Effector memory CD4-positive, alpha-beta T cell (primary cell): ENCODE results near the gene DCXR.

ENCODE experiments used
- DNase-seq, 3 donors: peaks; one replicate each; pipeline ENCODE4 v3.0.0-alpha.2; 2020
- H3K27ac ChIP-seq: 2 replicates; pipeline ENCODE4 v1.7.0; 2013; ENCODE audit warnings: mild to moderate bottlenecking, low read length, moderate library complexity; ENCODE audit not compliant: insufficient read depth, poor library complexity, severe bottlenecking
- H3K27me3 ChIP-seq: replicated peaks from 2 replicates; pipeline ENCODE4 v1.7.0; 2013; ENCODE audit warnings: mild to moderate bottlenecking, low read length; ENCODE audit not compliant: insufficient read depth, control insufficient read depth, poor library complexity, severe bottlenecking
- H3K36me3 ChIP-seq: 2 replicates; pipeline ENCODE4 v1.7.0; 2013; ENCODE audit warnings: mild to moderate bottlenecking, low read length, moderate library complexity; ENCODE audit not compliant: control insufficient read depth, insufficient read depth
- H3K4me1 ChIP-seq: 2 replicates; pipeline ENCODE4 v1.7.0; 2013; ENCODE audit warnings: low read length, mild to moderate bottlenecking; ENCODE audit not compliant: control insufficient read depth, insufficient read depth, poor library complexity, severe bottlenecking
- H3K4me3 ChIP-seq: 2 replicates; pipeline ENCODE4 v1.7.0; 2013; ENCODE audit warnings: low read length, low read depth, mild to moderate bottlenecking; ENCODE audit not compliant: insufficient read depth, poor library complexity, severe bottlenecking
- H3K9me3 ChIP-seq: 2 replicates; pipeline ENCODE4 v1.7.0; 2013; ENCODE audit warnings: mild to moderate bottlenecking, low read length, moderate library complexity; ENCODE audit not compliant: control insufficient read depth

DCXR gene

DNA sequence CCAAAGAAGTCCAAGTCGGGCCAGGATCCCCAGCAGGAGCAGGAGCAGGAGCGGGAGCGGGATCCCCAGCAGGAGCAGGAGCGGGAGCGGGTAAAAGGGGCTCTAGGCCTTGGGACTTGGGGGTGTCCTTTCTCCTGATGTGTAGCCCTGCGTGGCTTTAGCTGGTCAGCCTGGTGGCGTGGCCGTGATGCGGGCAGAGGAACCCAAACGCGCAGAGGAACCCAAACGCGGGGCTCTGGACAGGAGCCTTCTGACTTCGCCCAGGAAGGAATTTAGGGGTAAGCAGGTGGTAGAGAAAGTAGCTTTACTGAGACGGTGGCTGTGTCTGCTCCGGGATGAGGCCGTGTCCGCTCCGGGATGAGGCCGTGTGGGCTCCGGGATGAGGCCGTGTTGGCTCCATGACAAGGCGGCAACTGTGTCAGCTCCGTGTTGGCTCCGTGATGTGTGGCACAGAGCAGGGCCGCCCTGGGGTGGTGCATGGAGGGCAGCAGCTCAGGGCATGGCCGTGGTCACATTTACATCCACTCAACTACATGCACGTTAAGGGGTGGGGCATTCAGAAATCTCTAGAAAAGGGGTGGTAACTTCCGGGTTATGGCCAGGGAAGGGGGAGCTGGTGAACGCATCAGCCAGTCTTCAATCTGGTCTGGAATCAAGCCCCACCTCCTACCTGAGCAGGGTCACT, 40.6 kb downstream of the DCXR start:
- H3K9me3 ChIP-seq: no peaks in the 10 kb centered on the region
- DNase-seq: no peak
- peaks cover 9% of the 10 kb centered on the region for H3K36me3 ChIP-seq
- H3K27ac ChIP-seq: no peak overlapping the region
- no peaks in the 10 kb centered on the region for H3K4me1 ChIP-seq
- H3K4me3 ChIP-seq: no peak overlapping the region
- H3K27me3 ChIP-seq: no peaks in the 10 kb centered on the region

DNA sequence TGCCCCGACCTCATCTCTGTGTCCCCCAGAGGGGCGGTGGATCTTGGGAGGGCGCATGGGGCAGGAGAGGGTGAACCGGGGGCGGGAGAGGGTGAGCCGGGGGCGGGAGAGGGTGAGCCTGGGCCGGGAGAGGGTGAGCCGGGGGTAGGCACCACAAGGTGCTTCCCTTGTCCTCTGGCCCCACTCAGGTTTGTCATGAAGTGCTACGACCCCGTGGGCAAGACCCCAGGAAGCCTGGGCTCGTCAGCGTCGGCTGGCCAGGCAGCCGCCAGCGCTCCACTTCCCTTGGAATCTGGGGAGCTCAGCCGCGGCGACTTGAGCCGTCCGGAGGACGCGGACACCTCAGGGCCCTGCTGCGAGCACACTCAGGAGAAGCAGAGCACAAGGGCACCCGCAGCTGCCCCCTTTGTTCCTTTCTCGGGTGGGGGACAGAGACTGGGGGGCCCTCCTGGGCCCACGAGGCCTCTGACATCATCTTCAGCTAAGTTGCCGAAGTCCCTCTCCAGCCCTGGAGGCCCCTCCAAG, 41.2 kb downstream of the DCXR start:
- no peak for DNase-seq
- Histone ChIP-seq H3K36me3 (peaks cover 9% of the 10 kb centered on the region), H3K4me1 (no peaks in the 10 kb centered on the region), H3K4me3 (no peak overlapping the region), H3K27me3 (no peaks in the 10 kb centered on the region), H3K9me3 (no peaks in the 10 kb centered on the region), H3K27ac (no peak overlapping the region)

DNA sequence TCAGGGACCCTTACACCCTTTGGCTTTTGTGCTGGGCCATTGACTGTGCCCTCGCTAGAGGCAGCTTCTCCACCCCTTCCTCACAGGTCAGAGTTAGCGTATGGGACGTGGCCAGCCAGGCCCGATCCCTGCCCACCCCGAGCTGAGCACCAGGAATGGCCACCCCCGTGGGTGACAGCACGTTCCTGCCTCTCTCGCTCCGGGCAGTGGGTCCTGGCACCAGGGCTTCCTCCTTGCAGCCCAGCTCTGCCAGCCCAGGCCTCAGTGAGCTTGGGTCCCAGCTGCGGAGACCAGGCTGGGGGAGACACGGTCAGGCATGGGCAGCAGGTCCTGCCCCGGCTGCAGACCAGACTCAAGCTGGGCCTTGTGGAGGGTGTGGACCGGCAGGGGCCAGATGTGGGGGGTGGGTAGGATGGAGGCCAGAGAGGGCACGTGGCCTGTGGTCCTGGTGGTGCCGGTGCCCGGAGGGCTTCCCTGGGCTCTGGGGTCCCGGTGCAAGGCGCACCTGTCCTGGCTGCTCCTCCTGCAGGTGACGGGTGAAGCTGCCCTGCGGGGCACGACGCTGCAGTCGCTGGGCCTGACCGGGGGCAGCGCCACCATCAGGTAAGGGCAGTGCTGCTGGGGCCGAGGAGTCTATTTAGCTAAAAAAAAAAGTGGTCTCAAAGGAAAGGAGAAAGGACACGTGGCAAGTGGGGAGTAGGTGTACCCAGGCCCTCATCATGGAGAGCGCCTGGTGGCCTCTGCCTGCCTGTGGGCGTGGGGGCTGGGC, 41.9 kb downstream of the DCXR start:
- no peak overlapping the region for H3K4me3 ChIP-seq
- H3K27ac ChIP-seq: no peak overlapping the region
- H3K36me3 ChIP-seq: peaks cover 9% of the 10 kb centered on the region
- DNase-seq: no peak
- no peaks in the 10 kb centered on the region for H3K27me3 ChIP-seq
- no peaks in the 10 kb centered on the region for H3K4me1 ChIP-seq
- no peaks in the 10 kb centered on the region for H3K9me3 ChIP-seq

DNA sequence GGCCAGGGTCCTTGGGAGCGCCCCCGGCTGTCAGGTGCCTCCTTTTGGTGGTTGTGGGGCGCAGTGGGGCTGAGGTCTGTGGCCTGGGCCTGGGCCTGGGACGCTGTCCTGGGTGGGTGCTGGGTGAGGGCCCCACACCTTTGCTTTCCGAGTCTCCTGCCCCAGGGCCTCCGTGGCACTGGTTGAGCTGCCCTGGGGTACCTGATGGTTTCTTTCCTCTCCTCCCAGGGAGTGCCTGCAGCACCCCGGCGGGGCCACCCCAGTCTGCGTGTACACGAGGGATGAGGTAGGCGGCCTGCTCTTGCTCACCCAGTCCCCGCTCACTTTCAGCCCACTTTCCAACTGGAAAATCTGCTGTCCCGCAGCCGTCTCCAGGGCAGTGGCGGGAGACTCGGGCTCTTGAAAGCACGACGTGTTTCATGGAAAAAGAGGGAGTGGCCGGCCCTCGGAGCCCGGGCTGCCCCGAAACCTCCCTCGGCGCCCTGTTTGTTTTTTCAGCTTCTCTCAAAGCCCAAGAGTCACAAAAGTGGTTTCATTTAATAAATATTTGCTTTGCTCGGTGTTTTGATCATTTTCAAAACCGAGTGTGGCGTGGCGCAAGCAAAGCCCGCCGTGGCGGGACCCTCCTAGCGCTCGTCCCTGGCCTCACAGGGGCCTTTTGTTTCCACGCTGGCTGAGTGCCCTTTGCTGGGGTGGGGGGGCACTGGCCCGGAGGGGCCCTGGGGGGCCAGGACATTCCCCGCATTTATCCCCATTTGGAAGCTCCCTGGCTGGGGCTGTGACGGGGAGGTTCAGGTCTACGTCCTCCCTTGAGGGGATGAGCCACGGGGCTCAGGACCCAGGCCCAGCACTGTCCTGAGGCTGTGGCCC, 42.7 kb downstream of the DCXR start:
- no peak for DNase-seq
- H3K36me3 ChIP-seq: peaks cover 9% of the 10 kb centered on the region
- no peaks in the 10 kb centered on the region for H3K27me3 ChIP-seq
- no peaks in the 10 kb centered on the region for H3K4me1 ChIP-seq
- no peaks in the 10 kb centered on the region for H3K9me3 ChIP-seq
- H3K4me3 ChIP-seq: no peak overlapping the region
- no peak overlapping the region for H3K27ac ChIP-seq

DNA sequence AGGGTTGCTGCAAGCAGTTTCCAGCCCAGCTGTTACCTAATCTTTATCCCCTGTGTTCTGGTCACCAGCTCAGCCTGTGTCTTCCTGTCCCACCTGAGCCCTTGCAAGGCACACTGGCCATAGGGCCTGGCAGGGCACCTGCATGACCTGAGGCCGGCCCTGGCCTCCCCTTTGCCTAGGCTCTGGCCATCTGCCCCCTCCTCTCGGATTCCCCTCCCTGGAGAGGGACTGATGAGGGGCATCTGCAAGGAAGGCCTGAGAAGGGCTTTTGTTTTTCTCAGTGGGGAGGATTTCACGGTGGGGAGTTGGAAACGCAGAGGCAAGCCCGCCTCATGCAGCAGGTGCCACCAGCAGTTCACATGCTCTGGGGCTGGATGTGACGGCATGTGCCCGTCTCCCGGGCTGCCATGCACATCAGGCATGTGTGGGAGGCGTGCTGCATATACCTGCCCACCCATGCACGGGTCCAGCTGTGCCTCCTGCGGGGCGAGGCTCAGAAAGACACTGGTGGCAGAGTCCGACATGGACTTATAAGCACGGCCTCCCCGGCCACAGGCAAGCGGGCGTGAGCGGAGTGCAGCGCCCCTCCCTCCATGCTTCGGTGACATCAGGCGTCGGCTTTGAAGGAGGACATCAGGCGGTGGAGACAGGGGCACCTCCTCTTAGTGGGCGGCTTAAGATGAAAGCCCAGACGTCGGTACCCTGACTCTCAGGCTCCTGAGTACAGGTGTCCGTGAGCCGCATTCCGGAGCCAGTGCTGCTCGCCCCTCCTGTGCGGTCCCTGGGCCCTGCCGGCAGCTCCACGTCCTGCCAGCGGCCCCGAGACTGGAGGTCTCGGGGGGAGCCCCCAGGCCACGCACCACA, 43.5 kb downstream of the DCXR start:
- Histone ChIP-seq H3K27me3 (no peaks in the 10 kb centered on the region), H3K36me3 (peaks cover 9% of the 10 kb centered on the region), H3K9me3 (no peaks in the 10 kb centered on the region), H3K4me3 (no peak overlapping the region), H3K4me1 (no peaks in the 10 kb centered on the region), H3K27ac (no peak overlapping the region)
- no peak for DNase-seq

DNA sequence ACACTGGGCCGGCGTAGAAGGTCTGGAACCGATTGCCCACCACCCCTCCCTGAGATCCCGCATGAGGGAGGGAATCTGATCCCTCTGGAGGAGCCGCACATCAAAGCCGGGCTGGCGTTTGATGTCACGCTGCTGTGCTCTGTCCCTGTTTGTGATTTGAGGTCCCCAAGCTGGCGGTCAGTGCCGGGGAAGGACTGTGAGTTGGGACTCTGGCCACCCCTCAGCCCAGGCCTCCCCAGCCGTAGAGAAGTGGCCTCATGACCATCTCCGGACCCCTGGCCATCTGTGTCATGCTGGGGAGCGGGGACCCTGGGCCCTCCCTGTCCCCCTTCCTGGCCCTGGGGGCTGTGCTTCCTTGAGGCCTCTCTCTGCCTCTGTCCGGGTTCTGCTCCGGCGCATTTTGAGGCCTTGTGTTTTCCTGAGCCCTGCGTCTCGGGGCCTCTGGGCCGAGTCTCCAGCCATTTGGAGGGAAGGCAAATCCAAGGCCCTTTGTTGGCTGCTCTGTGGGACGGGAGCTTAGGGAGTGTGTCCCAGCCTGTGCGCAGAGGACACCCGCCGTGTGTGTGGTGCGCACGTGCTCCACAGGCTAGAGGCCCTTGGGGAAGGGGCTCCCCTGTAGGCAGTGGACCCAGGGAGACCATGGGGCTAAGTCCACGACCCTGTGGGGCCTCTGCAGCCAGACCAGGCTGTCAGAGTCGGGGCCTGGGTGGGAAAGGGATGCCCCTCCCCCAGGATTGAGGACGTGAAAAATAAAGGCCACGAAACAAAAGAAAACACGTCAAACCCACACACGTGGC, 45.0 kb downstream of the DCXR start:
- DNase-seq: no peak
- Histone ChIP-seq H3K27me3 (no peaks in the 10 kb centered on the region), H3K4me1 (no peaks in the 10 kb centered on the region), H3K4me3 (no peak overlapping the region), H3K36me3 (peaks cover 9% of the 10 kb centered on the region), H3K27ac (no peak overlapping the region), H3K9me3 (no peaks in the 10 kb centered on the region)

DNA sequence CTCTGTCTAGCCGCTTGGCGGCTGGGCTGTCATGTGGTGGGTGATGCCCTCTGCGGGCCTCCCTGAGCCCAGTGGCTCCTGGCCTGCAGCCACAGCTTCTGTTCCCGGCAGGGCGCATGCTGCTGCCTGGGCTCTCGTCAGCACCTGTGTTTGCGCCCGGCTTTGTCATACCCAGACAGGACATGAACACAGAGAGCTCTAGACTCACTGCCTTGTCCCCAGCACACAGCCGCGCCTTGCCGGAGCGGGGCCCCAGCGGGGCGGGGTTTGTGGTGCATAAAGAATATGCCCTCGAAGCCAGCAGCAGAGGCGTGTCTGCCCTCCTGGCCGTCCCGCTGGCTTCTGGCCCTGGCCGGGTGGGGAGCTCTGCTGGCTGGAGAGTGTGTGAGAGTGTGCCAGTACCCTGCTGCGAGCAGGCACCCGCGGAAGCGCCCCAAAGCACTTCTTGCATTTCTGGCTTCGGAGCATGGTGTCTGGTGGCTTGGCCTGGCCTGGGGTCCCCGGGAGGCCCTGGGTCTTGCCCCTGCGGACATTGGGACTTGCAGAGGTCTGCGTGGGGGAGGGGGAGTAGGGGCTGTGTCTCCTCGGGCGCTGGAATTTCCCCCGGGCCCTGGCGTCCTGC, 45.7 kb downstream of the DCXR start:
- H3K36me3 ChIP-seq: peaks cover 12% of the 10 kb centered on the region

DNA sequence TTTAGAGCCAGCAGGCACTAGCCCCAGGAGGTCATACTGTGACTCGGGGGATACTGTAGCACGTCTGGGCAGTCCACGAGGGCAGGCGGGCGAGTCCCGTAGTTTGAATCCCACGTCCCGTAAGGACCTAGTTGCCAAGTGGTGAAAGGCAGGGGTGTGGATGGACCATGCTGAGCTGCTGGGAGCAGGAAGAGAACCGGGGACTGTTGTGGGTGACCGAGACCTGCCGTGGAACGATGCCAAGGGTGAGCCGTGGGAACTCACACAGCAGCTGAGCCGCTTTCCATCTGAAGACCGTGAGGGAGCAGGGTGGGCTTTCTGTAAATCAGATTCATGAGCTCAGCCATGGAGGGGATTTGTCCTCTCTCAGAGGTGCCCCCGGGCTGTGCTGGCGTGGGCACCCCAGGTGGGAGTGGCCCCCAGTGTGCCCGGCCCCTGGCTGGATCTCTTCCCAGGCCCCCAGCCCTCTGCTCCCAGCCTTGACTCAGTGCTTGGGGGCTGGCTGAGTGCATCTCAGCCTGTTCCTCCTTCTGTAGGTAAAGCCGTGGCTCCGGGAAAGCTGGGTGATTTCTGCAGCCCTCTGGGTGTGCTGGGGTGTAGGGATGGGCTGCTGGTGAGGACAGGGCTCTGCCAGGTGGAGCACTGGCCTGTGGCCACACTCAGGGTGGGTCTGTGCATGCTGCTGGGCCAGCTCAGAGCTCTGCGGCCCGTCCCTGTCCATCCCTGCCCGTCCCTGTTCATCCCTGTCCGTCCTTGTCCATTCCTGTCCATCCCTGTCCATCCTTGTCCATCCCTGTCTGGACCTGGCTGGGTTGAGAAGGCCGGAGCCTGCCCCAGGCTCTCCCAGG, 46.4 kb downstream of the DCXR start:
- Histone ChIP-seq H3K27ac (no peak overlapping the region), H3K27me3 (no peaks in the 10 kb centered on the region), H3K4me1 (no peaks in the 10 kb centered on the region), H3K36me3 (peaks cover 7% of the 10 kb centered on the region), H3K4me3 (no peak overlapping the region), H3K9me3 (no peaks in the 10 kb centered on the region)
- no peak for DNase-seq

More for the DNA sequence above, 45.7 kb downstream of the DCXR start:
- Histone ChIP-seq H3K9me3 (no peaks in the 10 kb centered on the region), H3K27ac (no peak overlapping the region), H3K27me3 (no peaks in the 10 kb centered on the region), H3K4me1 (no peaks in the 10 kb centered on the region), H3K4me3 (no peak overlapping the region)
- no peak for DNase-seq
